SK-N-SH (cell line): ENCODE data around the gene EEF1A2. TPM values are rescaled to one million over a fixed set of nuclear protein-coding genes. Genes with fewer than 3 reads are reported as not detected.

Source experiments
- CTCF ChIA-PET: fragments of 300-600, 350-600 bp; formaldehyde crosslinking; extraction: SDS; loops from one replicate; lab custom pipeline; 2021; lab: Yijun Ruan, JAX
- POLR2A ChIA-PET: fragments of 350-600 bp; sonication (Branson Sonifier 250); formaldehyde crosslinking; extraction: SDS; loops from one replicate; lab custom pipeline; 2020; ENCODE audit warnings: antibody characterized with exemption, inconsistent platforms; lab: Yijun Ruan, JAX
- DNase-seq: peaks from one replicate; pipeline ENCODE4 v3.0.0; 2012
- H2AFZ ChIP-seq: fragments of 200-600 bp; sonication (generic); 2 replicates; pipeline ENCODE4 v1.8.1; 2016; ENCODE audit warnings: antibody characterized with exemption, mild to moderate bottlenecking, low read depth
- H3F3A ChIP-seq: fragments of 200-600 bp; sonication (generic); replicated peaks from 2 replicates; pipeline ENCODE3; 2016; ENCODE audit warnings: antibody characterized with exemption, mild to moderate bottlenecking; ENCODE audit not compliant: insufficient read depth
- H3K27ac ChIP-seq, 2 experiments: fragments of 200-500 bp in 1 of 2; fragments of 200-600 bp in 1 of 2; sonication (Bioruptor generic) in 1 of 2; sonication (generic), shearing (Covaris generic) in 1 of 2; 2 replicates each; pipeline versions ENCODE4 v1.5.1 to v1.6.1; 2014 to 2016; ENCODE audit warnings: low read depth in 2 of 2, inconsistent platforms in 1 of 2, low read length in 1 of 2, mild to moderate bottlenecking in 1 of 2, mixed read lengths in 1 of 2
- H3K27me3 ChIP-seq: fragments of 200-600 bp; sonication (generic), shearing (Covaris generic); 2 replicates; pipeline ENCODE4 v1.6.1; 2016; ENCODE audit warnings: mixed run types; ENCODE audit not compliant: insufficient read depth
- H3K36me3 ChIP-seq, 2 experiments: fragments of 200-500 bp in 1 of 2; fragments of 200-600 bp in 1 of 2; sonication (Bioruptor generic) in 1 of 2; sonication (generic) in 1 of 2; replicated peaks in 1 of 2; 2 replicates each; pipeline versions ENCODE3 to v1.5.1; 2014 to 2016; ENCODE audit warnings: low read length in 1 of 2, mild to moderate bottlenecking in 1 of 2; ENCODE audit not compliant: insufficient read depth in 2 of 2, control insufficient read depth in 1 of 2
- H3K4me1 ChIP-seq, 2 experiments: fragments of 200-500 bp in 1 of 2; fragments of 200-600 bp in 1 of 2; sonication (Bioruptor generic) in 1 of 2; sonication (generic), shearing (Covaris generic) in 1 of 2; 2 replicates each; pipeline versions ENCODE4 v1.5.1 to v1.6.1; 2014 to 2016; ENCODE audit warnings: low read depth in 1 of 2, low read length in 1 of 2, mixed run types in 1 of 2; ENCODE audit not compliant: insufficient read depth in 2 of 2, control insufficient read depth in 1 of 2
- H3K4me2 ChIP-seq: fragments of 200-600 bp; sonication (generic), shearing (Covaris generic); 2 replicates; pipeline ENCODE4 v1.6.1; 2017; ENCODE audit warnings: mixed run types
- H3K4me3 ChIP-seq, 2 experiments: fragments of 200-500 bp in 1 of 2; fragments of 200-600 bp in 1 of 2; sonication (Bioruptor generic) in 1 of 2; sonication (generic), shearing (Covaris generic) in 1 of 2; 2 replicates each; pipeline versions ENCODE4 v1.5.1 to v1.8.1; 2014 to 2016; ENCODE audit warnings: low read depth in 2 of 2, inconsistent platforms in 1 of 2, low read length in 1 of 2, mild to moderate bottlenecking in 1 of 2, mixed read lengths in 1 of 2, moderate library complexity in 1 of 2
- H3K79me2 ChIP-seq: fragments of 200-600 bp; sonication (generic); 2 replicates; pipeline ENCODE4 v1.8.1; 2017; ENCODE audit warnings: mild to moderate bottlenecking; ENCODE audit not compliant: insufficient read depth
- H3K9ac ChIP-seq: fragments of 200-600 bp; sonication (generic); 2 replicates; pipeline ENCODE4 v1.6.1; 2017; ENCODE audit warnings: mixed run types
- H3K9me2 ChIP-seq: fragments of 200-600 bp; sonication (generic); 2 replicates; pipeline ENCODE4 v1.6.1; 2017; ENCODE audit warnings: mixed run types
- H3K9me3 ChIP-seq: fragments of 200-600 bp; sonication (generic); 2 replicates; pipeline ENCODE4 v1.6.1; 2017; ENCODE audit warnings: mixed run types, mild to moderate bottlenecking, moderate library complexity
- H4K20me1 ChIP-seq: fragments of 200-600 bp; sonication (generic); 2 replicates; pipeline ENCODE4 v1.6.1; 2017; ENCODE audit warnings: mild to moderate bottlenecking, mixed run types; ENCODE audit not compliant: insufficient read depth
- CHD2 ChIP-seq: fragments of 150-350 bp; IDR thresholded peaks from 2 replicates; pipeline ENCODE4 v1.6.1; 2018; ENCODE audit warnings: low read length; ENCODE audit not compliant: partially characterized antibody
- EZH2phosphoT487 ChIP-seq: fragments of 200-600 bp; sonication (generic); IDR thresholded peaks from 2 replicates; pipeline ENCODE4 v1.6.1; 2017; ENCODE audit warnings: low read depth, mixed run types, mild to moderate bottlenecking, antibody characterized with exemption, moderate library complexity, borderline replicate concordance
- FOSL2 ChIP-seq: IDR thresholded peaks from 2 replicates; pipeline ENCODE4 v1.4.0; 2012; ENCODE audit warnings: low read depth, mild to moderate bottlenecking, moderate library complexity, borderline replicate concordance
- FOXM1 ChIP-seq: IDR thresholded peaks from 2 replicates; pipeline ENCODE4 v1.4.0; 2012; ENCODE audit warnings: low read depth, mild to moderate bottlenecking
- GATA2 ChIP-seq: sonication (generic); formaldehyde crosslinking; IDR thresholded peaks from 2 replicates; pipeline ENCODE4 v1.5.0; 2020; ENCODE audit warnings: mild to moderate bottlenecking, missing genetic modification reagents
- POLR2AphosphoS5 ChIP-seq: IDR thresholded peaks from 2 replicates; pipeline ENCODE4 v1.6.1; 2012; ENCODE audit warnings: low read depth, low read length
- RAD21 ChIP-seq: IDR thresholded peaks from 2 replicates; pipeline ENCODE4 v1.6.1; 2012; ENCODE audit warnings: mild to moderate bottlenecking, low read length
- RCOR1 ChIP-seq: fragments of 150-350 bp; IDR thresholded peaks from 2 replicates; pipeline ENCODE4 v1.6.1; 2017; ENCODE audit warnings: antibody characterized with exemption, low read length
- RFX5 ChIP-seq: IDR thresholded peaks from 2 replicates; pipeline ENCODE4 v1.6.1; 2012; ENCODE audit warnings: mild to moderate bottlenecking, improper control_type of control experiment, low read length
- RXRA ChIP-seq: IDR thresholded peaks from 2 replicates; pipeline ENCODE4 v1.4.0; 2012; ENCODE audit warnings: low read depth, mild to moderate bottlenecking, borderline replicate concordance
- SIN3A ChIP-seq: IDR thresholded peaks from 2 replicates; pipeline ENCODE4 v1.6.1; 2012; ENCODE audit warnings: low read depth, mild to moderate bottlenecking, low read length, moderate library complexity, borderline replicate concordance
- YY1 ChIP-seq: IDR thresholded peaks from 2 replicates; pipeline ENCODE4 v1.4.0; 2012; ENCODE audit warnings: low read depth, mild to moderate bottlenecking
- WGBS: methylation state at CpG from one replicate; pipeline ENCODE4 v1.1.6; 2017; ENCODE audit warnings: low lambda C conversion rate; 5-methylcytosine and 5-hydroxymethylcytosine counted together
- polyA plus RNA-seq, 3 experiments: library from polyadenylated mRNA; depleted of rRNA; stranded (reverse); fragments of >200 nt; gene quantifications; 2 replicates each; pipeline ENCODE4 v1.2.3, GENCODE V29; 2012
- TF ChIP-seq, protein P1 (sequence below): IDR thresholded peaks from 2 replicates; pipeline ENCODE4 v1.6.1; 2012; ENCODE audit warnings: mild to moderate bottlenecking, low read depth, low read length, moderate library complexity
- TF ChIP-seq, protein P2 (sequence below): fragments of 150-350 bp; IDR thresholded peaks from 2 replicates; pipeline ENCODE4 v1.6.1; 2017; ENCODE audit warnings: antibody characterized with exemption, low read length, low read depth, borderline replicate concordance
- TF ChIP-seq, protein P3 (sequence below): IDR thresholded peaks from 2 replicates; pipeline ENCODE4 v1.4.0; 2012; ENCODE audit warnings: low read depth
- TF ChIP-seq, protein P4 (sequence below): IDR thresholded peaks from 2 replicates; pipeline ENCODE4 v1.4.0; 2012; ENCODE audit warnings: low read depth, borderline replicate concordance
- TF ChIP-seq, protein P5 (sequence below): fragments of 200-600 bp; sonication (generic); IDR thresholded peaks from 2 replicates; pipeline ENCODE4 v1.6.1; 2017; ENCODE audit warnings: antibody characterized with exemption, mild to moderate bottlenecking, moderate library complexity

Gene EEF1A2
- polyA plus RNA-seq, 1 of the 3 experiments (the other 2 are of a cell fraction) = 16.5 TPM

DNA sequence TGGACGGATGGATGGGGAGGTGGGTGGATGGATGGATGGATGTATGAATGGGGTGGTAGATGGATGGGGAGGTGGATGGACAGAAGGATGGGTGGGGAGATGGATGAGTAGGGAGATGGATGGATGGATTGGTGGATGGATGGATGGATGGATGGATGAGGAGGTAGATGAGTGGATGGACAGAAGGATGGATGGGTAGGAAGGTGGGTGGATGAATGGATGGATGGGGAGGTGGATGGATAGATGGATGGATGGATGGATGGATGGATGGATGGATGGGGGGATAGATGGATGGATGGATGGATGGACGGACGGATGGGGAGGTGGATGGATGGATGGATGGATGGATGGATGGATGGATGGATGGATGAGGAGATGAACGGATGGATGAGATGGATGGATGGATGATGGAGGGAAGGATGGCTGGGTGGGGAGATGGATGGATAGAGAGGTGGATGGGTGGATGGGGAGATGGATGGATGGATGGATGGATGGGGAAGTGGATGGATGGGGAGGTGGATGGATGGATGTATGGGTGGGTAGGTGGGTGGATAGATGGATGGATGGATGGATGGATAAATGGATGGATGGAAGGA is 7.2 kb downstream of the EEF1A2 start:
- Histone ChIP-seq H3K27ac (no peak overlapping the region), H3K9me2 (no peaks in the 10 kb centered on the region), H3K4me2 (no peak overlapping the region), H3K9me3 (no peaks in the 10 kb centered on the region), H3F3A (no peaks in the 10 kb centered on the region), H3K9ac (no peak overlapping the region), H3K36me3 (peaks cover 0 to 6% of the 10 kb centered on the region in 2 experiments), H4K20me1 (no peaks in the 10 kb centered on the region), H3K27me3 (no peaks in the 10 kb centered on the region), H2AFZ (no peak overlapping the region), H3K79me2 (no peaks in the 10 kb centered on the region), H3K4me3 (no peak overlapping the region), H3K4me1 (peaks cover 0 to 11% of the 10 kb centered on the region in 2 experiments; a peak in 1 of 4 replicates)
- TF ChIP-seq GATA2 (CRISPR knock-in tag) (no peak), POLR2AphosphoS5 (no peak), SIN3A (no peak), CHD2 (no peak)
- TF ChIP-seq, protein P1, sequence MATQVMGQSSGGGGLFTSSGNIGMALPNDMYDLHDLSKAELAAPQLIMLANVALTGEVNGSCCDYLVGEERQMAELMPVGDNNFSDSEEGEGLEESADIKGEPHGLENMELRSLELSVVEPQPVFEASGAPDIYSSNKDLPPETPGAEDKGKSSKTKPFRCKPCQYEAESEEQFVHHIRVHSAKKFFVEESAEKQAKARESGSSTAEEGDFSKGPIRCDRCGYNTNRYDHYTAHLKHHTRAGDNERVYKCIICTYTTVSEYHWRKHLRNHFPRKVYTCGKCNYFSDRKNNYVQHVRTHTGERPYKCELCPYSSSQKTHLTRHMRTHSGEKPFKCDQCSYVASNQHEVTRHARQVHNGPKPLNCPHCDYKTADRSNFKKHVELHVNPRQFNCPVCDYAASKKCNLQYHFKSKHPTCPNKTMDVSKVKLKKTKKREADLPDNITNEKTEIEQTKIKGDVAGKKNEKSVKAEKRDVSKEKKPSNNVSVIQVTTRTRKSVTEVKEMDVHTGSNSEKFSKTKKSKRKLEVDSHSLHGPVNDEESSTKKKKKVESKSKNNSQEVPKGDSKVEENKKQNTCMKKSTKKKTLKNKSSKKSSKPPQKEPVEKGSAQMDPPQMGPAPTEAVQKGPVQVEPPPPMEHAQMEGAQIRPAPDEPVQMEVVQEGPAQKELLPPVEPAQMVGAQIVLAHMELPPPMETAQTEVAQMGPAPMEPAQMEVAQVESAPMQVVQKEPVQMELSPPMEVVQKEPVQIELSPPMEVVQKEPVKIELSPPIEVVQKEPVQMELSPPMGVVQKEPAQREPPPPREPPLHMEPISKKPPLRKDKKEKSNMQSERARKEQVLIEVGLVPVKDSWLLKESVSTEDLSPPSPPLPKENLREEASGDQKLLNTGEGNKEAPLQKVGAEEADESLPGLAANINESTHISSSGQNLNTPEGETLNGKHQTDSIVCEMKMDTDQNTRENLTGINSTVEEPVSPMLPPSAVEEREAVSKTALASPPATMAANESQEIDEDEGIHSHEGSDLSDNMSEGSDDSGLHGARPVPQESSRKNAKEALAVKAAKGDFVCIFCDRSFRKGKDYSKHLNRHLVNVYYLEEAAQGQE = no peak
- ChIA-PET POLR2A (no interaction called here), CTCF (no interaction called here)
- WGBS = 65% methylated on average over 4 of the region's 4 CpGs
- no peak for DNase-seq

DNA sequence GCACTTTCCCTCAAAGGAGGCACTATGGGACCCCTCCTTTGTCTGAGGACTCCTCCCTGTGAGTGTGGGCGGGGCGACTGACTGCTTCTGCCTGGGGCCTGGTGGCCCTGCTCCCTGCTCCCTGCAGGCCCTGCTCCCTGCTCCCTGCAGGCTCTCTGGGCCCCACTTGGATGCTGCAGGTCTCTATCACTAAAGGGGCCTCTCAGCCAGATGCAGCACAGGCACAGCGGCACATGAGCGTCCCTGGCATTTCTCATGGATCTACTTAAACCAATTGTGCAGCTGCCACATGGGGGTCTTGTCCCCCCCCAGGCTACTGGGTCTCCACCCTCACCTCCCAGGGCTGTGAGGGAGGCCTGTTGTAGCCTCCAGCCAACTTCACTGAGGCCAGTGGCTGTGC is 7.8 kb downstream of the EEF1A2 start:
- Histone ChIP-seq H3K27ac (no peak overlapping the region), H3K4me3 (no peak overlapping the region), H3K27me3 (no peaks in the 10 kb centered on the region), H3K9me2 (no peaks in the 10 kb centered on the region), H3K36me3 (peaks cover 0 to 6% of the 10 kb centered on the region in 2 experiments), H3K9ac (no peak overlapping the region), H4K20me1 (no peaks in the 10 kb centered on the region), H3K79me2 (no peaks in the 10 kb centered on the region), H3F3A (no peaks in the 10 kb centered on the region), H3K4me1 (peaks cover 0 to 5% of the 10 kb centered on the region in 2 experiments; a peak in 1 of 4 replicates), H3K9me3 (no peaks in the 10 kb centered on the region), H2AFZ (no peak overlapping the region), H3K4me2 (no peak overlapping the region)
- WGBS = no CpG with 5 or more reads among the region's 4 CpGs
- ChIA-PET CTCF (interaction anchor here (1.0 kb wide), 2 partner anchors 29 to 49 kb away, joined by 3 read pairs; partner anchors contain the start of gene PPDPF), POLR2A (interaction anchor here (1.0 kb wide), 1 partner anchor 33 kb away, joined by 3 read pairs; no protein-coding TSS in a partner anchor)
- no peak for DNase-seq
- TF ChIP-seq, protein P2, sequence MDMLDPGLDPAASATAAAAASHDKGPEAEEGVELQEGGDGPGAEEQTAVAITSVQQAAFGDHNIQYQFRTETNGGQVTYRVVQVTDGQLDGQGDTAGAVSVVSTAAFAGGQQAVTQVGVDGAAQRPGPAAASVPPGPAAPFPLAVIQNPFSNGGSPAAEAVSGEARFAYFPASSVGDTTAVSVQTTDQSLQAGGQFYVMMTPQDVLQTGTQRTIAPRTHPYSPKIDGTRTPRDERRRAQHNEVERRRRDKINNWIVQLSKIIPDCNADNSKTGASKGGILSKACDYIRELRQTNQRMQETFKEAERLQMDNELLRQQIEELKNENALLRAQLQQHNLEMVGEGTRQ = no peak
- TF ChIP-seq, protein P3, sequence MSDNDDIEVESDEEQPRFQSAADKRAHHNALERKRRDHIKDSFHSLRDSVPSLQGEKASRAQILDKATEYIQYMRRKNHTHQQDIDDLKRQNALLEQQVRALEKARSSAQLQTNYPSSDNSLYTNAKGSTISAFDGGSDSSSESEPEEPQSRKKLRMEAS = no peak
- TF ChIP-seq FOSL2 (no peak), RXRA (no peak), EZH2phosphoT487 (no peak), RCOR1 (no peak), FOXM1 (no peak), CHD2 (no peak), YY1 (no peak), RFX5 (no peak), RAD21 (no peak)
- TF ChIP-seq, protein P4, sequence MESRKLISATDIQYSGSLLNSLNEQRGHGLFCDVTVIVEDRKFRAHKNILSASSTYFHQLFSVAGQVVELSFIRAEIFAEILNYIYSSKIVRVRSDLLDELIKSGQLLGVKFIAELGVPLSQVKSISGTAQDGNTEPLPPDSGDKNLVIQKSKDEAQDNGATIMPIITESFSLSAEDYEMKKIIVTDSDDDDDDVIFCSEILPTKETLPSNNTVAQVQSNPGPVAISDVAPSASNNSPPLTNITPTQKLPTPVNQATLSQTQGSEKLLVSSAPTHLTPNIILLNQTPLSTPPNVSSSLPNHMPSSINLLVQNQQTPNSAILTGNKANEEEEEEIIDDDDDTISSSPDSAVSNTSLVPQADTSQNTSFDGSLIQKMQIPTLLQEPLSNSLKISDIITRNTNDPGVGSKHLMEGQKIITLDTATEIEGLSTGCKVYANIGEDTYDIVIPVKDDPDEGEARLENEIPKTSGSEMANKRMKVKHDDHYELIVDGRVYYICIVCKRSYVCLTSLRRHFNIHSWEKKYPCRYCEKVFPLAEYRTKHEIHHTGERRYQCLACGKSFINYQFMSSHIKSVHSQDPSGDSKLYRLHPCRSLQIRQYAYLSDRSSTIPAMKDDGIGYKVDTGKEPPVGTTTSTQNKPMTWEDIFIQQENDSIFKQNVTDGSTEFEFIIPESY = no peak
- TF ChIP-seq, protein P5, sequence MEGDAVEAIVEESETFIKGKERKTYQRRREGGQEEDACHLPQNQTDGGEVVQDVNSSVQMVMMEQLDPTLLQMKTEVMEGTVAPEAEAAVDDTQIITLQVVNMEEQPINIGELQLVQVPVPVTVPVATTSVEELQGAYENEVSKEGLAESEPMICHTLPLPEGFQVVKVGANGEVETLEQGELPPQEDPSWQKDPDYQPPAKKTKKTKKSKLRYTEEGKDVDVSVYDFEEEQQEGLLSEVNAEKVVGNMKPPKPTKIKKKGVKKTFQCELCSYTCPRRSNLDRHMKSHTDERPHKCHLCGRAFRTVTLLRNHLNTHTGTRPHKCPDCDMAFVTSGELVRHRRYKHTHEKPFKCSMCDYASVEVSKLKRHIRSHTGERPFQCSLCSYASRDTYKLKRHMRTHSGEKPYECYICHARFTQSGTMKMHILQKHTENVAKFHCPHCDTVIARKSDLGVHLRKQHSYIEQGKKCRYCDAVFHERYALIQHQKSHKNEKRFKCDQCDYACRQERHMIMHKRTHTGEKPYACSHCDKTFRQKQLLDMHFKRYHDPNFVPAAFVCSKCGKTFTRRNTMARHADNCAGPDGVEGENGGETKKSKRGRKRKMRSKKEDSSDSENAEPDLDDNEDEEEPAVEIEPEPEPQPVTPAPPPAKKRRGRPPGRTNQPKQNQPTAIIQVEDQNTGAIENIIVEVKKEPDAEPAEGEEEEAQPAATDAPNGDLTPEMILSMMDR = no peak
